IMR-90 (cell line): ENCODE results near the gene FBXW7. TPM values are rescaled to one million over a fixed set of nuclear protein-coding genes. Genes with fewer than 3 reads are reported as not detected.

Experiments
- ATAC-seq: fragments of 200-7000 bp; cut with Tn5 transposase; 2 replicates; pipeline ENCODE4 v1.9.1; 2020; ENCODE audit warnings: low read depth, mild to moderate bottlenecking, moderate library complexity
- BruUV-seq: library from RNA; stranded (reverse); fragments of 400-500 nt; replicated peaks from 2 replicates; lab custom pipeline; 2021; lab: Mats Ljungman, UMichigan
- CTCF ChIA-PET: fragments of 300-600 bp; formaldehyde crosslinking; extraction: SDS; loops from one replicate; lab custom pipeline; 2021; ENCODE audit warnings: antibody characterized with exemption; lab: Yijun Ruan, JAX
- POLR2A ChIA-PET: fragments of 300-600 bp; sonication (Branson Sonifier 250); formaldehyde crosslinking; loops from one replicate; lab custom pipeline; 2022; ENCODE audit warnings: antibody characterized with exemption; ENCODE audit not compliant: unreplicated experiment; lab: Charles Lee
- DNase-seq: peaks from one replicate; pipeline ENCODE4 v3.0.0; 2013
- H2AFZ ChIP-seq: replicated peaks from 2 replicates; pipeline ENCODE3; 2013; ENCODE audit warnings: low read length, mild to moderate bottlenecking; ENCODE audit not compliant: poor library complexity
- H2AK5ac ChIP-seq: 2 replicates; pipeline ENCODE4 v1.6.1; 2013; ENCODE audit warnings: low read depth, low read length, inconsistent platforms
- H2AK9ac ChIP-seq: replicated peaks from 2 replicates; pipeline ENCODE3; 2013; ENCODE audit warnings: mild to moderate bottlenecking, low read depth, low read length, moderate library complexity; ENCODE audit not compliant: poor library complexity
- H2BK120ac ChIP-seq: 2 replicates; pipeline ENCODE4 v1.6.1; 2013; ENCODE audit warnings: low read depth, low read length, inconsistent platforms
- H2BK15ac ChIP-seq: 3 replicates; pipeline ENCODE4 v1.6.1; 2013; ENCODE audit warnings: low read depth, low read length, inconsistent platforms
- H2BK20ac ChIP-seq: 2 replicates; pipeline ENCODE4 v1.6.1; 2013; ENCODE audit warnings: low read depth, mild to moderate bottlenecking, inconsistent platforms, low read length, moderate library complexity
- H2BK5ac ChIP-seq: 2 replicates; pipeline ENCODE4 v1.6.1; 2013; ENCODE audit warnings: mild to moderate bottlenecking, low read depth, low read length, inconsistent platforms; ENCODE audit not compliant: poor library complexity, severe bottlenecking
- H3K14ac ChIP-seq: replicated peaks from 2 replicates; pipeline ENCODE4 v1.6.1; 2013; ENCODE audit warnings: low read depth, low read length, inconsistent platforms
- H3K18ac ChIP-seq: 2 replicates; pipeline ENCODE4 v1.6.1; 2013; ENCODE audit warnings: low read depth, low read length, control low read depth
- H3K23ac ChIP-seq: 2 replicates; pipeline ENCODE4 v1.6.1; 2013; ENCODE audit warnings: low read depth, low read length, inconsistent platforms
- H3K27ac ChIP-seq: 2 replicates; pipeline ENCODE4 v1.5.1; 2013; ENCODE audit warnings: mild to moderate bottlenecking, control low read depth, low read length; ENCODE audit not compliant: insufficient read depth
- H3K27me3 ChIP-seq: 2 replicates; pipeline ENCODE4 v1.6.1; 2013; ENCODE audit warnings: low read length; ENCODE audit not compliant: control insufficient read depth, insufficient read depth
- H3K36me3 ChIP-seq: 2 replicates; pipeline ENCODE4 v1.6.1; 2013; ENCODE audit warnings: low read length, mixed read lengths; ENCODE audit not compliant: control insufficient read depth, insufficient read depth
- H3K4ac ChIP-seq: 2 replicates; pipeline ENCODE4 v1.6.1; 2013; ENCODE audit warnings: low read depth, low read length, inconsistent platforms
- H3K4me1 ChIP-seq: 2 replicates; pipeline ENCODE4 v1.6.1; 2013; ENCODE audit warnings: low read length, mixed read lengths; ENCODE audit not compliant: control insufficient read depth, insufficient read depth
- H3K4me2 ChIP-seq: 2 replicates; pipeline ENCODE4 v1.6.1; 2013; ENCODE audit warnings: low read depth, mild to moderate bottlenecking, control low read depth, low read length, moderate library complexity
- H3K4me3 ChIP-seq: 2 replicates; pipeline ENCODE4 v1.5.1; 2013; ENCODE audit warnings: low read depth, mild to moderate bottlenecking, control low read depth, low read length, moderate library complexity; ENCODE audit not compliant: insufficient read depth
- H3K56ac ChIP-seq: 2 replicates; pipeline ENCODE4 v1.6.1; 2013; ENCODE audit warnings: low read length, inconsistent platforms; ENCODE audit not compliant: insufficient read depth; ENCODE audit errors: extremely low read depth
- H3K79me1 ChIP-seq, 2 experiments: 2 replicates each; pipeline ENCODE4 v1.6.1; 2013; ENCODE audit warnings: low read length in 2 of 2, inconsistent platforms in 1 of 2, low read depth in 1 of 2
- H3K9ac ChIP-seq: 2 replicates; pipeline ENCODE4 v1.6.1; 2013; ENCODE audit warnings: low read depth, low read length, control low read depth
- H3K9me1 ChIP-seq: 2 replicates; pipeline ENCODE4 v1.6.1; 2013; ENCODE audit warnings: low read length, inconsistent platforms; ENCODE audit not compliant: insufficient read depth
- H3K9me3 ChIP-seq: 2 replicates; pipeline ENCODE4 v1.6.1; 2013; ENCODE audit warnings: low read length; ENCODE audit not compliant: control insufficient read depth, insufficient read depth
- H4K20me1 ChIP-seq: 2 replicates; pipeline ENCODE4 v1.6.1; 2013; ENCODE audit warnings: low read length, inconsistent platforms; ENCODE audit not compliant: insufficient read depth
- H4K5ac ChIP-seq: 2 replicates; pipeline ENCODE4 v1.6.1; 2013; ENCODE audit warnings: mild to moderate bottlenecking, low read depth, low read length, control low read depth
- H4K8ac ChIP-seq, 2 experiments: 2 replicates each; pipeline ENCODE4 v1.6.1; 2013; ENCODE audit warnings: low read depth in 2 of 2, low read length in 2 of 2, control low read depth in 1 of 2, inconsistent platforms in 1 of 2
- H4K91ac ChIP-seq: 2 replicates; pipeline ENCODE4 v1.6.1; 2013; ENCODE audit warnings: low read depth, low read length, inconsistent platforms; ENCODE audit not compliant: insufficient read depth
- BHLHE40 ChIP-seq: fragments of 150-350 bp; IDR thresholded peaks from 2 replicates; pipeline ENCODE4 v1.6.1; 2016; ENCODE audit warnings: mild to moderate bottlenecking, low read depth, low read length
- CHD1 ChIP-seq: IDR thresholded peaks from 2 replicates; pipeline ENCODE4 v1.6.1; 2012; ENCODE audit warnings: low read depth, low read length, improper control_type of control experiment
- POLR2A ChIP-seq: IDR thresholded peaks from 2 replicates; pipeline ENCODE4 v1.6.1; 2012; ENCODE audit warnings: mild to moderate bottlenecking, low read depth, low read length
- USF2 ChIP-seq: fragments of 150-350 bp; IDR thresholded peaks from 2 replicates; pipeline ENCODE4 v1.6.1; 2017; ENCODE audit warnings: mild to moderate bottlenecking, antibody characterized with exemption, low read length, low read depth
- WGBS, 2 experiments: methylation state at CpG; one replicate each; pipeline versions ENCODE4 v1.1.5 to v1.1.7; 2013; ENCODE audit warnings: missing lambda C conversion rate in 2 of 2; ENCODE audit not compliant: insufficient read length in 1 of 2; ENCODE audit errors: extremely low coverage in 2 of 2; 5-methylcytosine and 5-hydroxymethylcytosine counted together
- dilution Hi-C: fragments of 300-500 bp; cut with HindIII; formaldehyde crosslinking; loops from one replicate; pipeline ENCODE4 v1.14.3; 2018; ENCODE audit warnings: low sequenced_read_pairs; ENCODE audit not compliant: unreplicated experiment
- in situ Hi-C: fragments of 300-500 bp; cut with MboI; formaldehyde crosslinking; loops from 3 replicates; pipeline ENCODE4 v1.14.3; 2019; ENCODE audit warnings: low sequenced_read_pairs, inconsistent platforms, mixed read lengths
- intact Hi-C: fragments of 100-400 bp; cut with micrococcal nuclease; formaldehyde crosslinking; loops from 2 replicates; pipeline ENCODE4 v1.10.0; 2022
- polyA plus RNA-seq, 3 experiments: library from polyadenylated mRNA; depleted of rRNA; stranded (reverse); fragments of >200 nt; gene quantifications; 2 replicates each; pipeline ENCODE4 v1.2.3, GENCODE V29; 2012; ENCODE audit warnings: low replicate concordance in 1 of 3
- total RNA-seq: library from RNA; depleted of rRNA; stranded (reverse); fragments of >200 nt; gene quantifications from 2 replicates; pipeline ENCODE4 v1.2.3, GENCODE V29; 2012

The FBXW7 gene
- total and polyA plus RNA-seq, 2 of the 4 experiments (the other 2 are of a cell fraction), result 7.2 to 27.4 TPM

- H3K4me2 ChIP-seq, result no peak overlapping the region
- H2BK20ac ChIP-seq, result no peak overlapping the region
- H3K14ac ChIP-seq, result no peak overlapping the region
- BruUV-seq, result no TSS peak
- no peaks in the 10 kb centered on the region; the same call in 1 of the 2 replicates for H4K20me1 ChIP-seq
- no peak overlapping the region for H4K8ac ChIP-seq
- no peak overlapping the region for H4K91ac ChIP-seq
- in situ Hi-C loops (no loop called here), dilution Hi-C loops (no loop called here), intact Hi-C loops (no loop called here)
- no peaks in the 10 kb centered on the region for H3K27me3 ChIP-seq
- H2BK5ac ChIP-seq, result no peak overlapping the region
- TF ChIP-seq POLR2A, result no peak
- no peak for TF ChIP-seq CHD1
- no peak for TF ChIP-seq USF2
- no peak for TF ChIP-seq BHLHE40
- no peak overlapping the region for H2AK9ac ChIP-seq
- no peak overlapping the region for H4K5ac ChIP-seq
- H3K56ac ChIP-seq, result no peak overlapping the region
- no peak overlapping the region for H3K23ac ChIP-seq
- H3K4me1 ChIP-seq, result no peaks in the 10 kb centered on the region; the same call in 1 of the 2 replicates
- H3K4ac ChIP-seq, result no peak overlapping the region
- H2BK120ac ChIP-seq, result no peak overlapping the region
- H2AFZ ChIP-seq, result no peak overlapping the region
- ATAC-seq (peak; percentile 70), DNase-seq (peak; percentile 54)
- H3K27ac ChIP-seq, result no peak overlapping the region
- H3K4me3 ChIP-seq, result no peak overlapping the region
- H3K9ac ChIP-seq, result no peak overlapping the region
- no peak overlapping the region for H2AK5ac ChIP-seq
- no peaks in the 10 kb centered on the region for H3K36me3 ChIP-seq
- WGBS, 2 experiments, result no CpG with 5 or more reads among the region's 3 CpGs
- H3K79me1 ChIP-seq, result peaks cover 24 to 33% of the 10 kb centered on the region in 2 experiments; a peak in 3 of 4 replicates
- no peak overlapping the region for H3K18ac ChIP-seq
- POLR2A ChIA-PET, result no interaction called here
- CTCF ChIA-PET, result interaction anchor here (0.6 kb wide), 1 partner anchor 1104 kb away, joined by 3 read pairs; no protein-coding TSS in a partner anchor
- H3K9me3 ChIP-seq, result no peaks in the 10 kb centered on the region
- H3K9me1 ChIP-seq, result no peaks in the 10 kb centered on the region
- H2BK15ac ChIP-seq, result no peak overlapping the region
Measured at GRCh38 chr4:152478461-152479237, 57.2 kb downstream of the FBXW7 start.
